Hematopoietic multipotent progenitor cell treated with erythropoietin and hydrocortisone succinate and interleukin-3 and kit ligand, for 8 days (in vitro differentiated cells): Measurements from ENCODE around the gene GGTLC3.
"Not testable (repeated sequence)": the region's sequence is repeated elsewhere in the genome, so short reads cannot be mapped to it uniquely, and the experiment has no call there.

Source experiments
- DNase-seq: peaks from one replicate; pipeline ENCODE4 v3.0.0-alpha.2; 2015

GGTLC3 gene

DNA sequence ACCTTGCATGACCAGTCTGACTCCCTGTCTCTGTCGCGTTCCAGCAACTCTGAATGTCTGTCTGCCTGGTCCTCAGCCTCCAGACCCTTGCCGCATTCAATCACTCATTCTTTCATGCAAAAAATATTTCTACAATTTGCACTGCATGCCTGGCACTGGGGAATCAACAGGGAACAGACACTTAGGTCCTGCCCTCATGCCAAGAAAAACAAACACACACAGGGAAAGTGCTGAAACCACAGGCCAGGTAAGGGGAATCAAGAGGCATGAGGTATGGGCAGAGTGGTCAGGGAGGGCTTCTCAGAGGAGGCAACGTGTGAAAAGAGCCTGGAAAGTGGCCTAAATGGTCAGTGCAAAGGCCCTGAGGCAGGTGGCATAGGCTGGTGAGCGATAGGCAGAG, at the start of gene GGTLC3:
GGTLC3 (minus strand) TSS at position 101 of the 400 bp plus-strand sequence. CDS start 264 bp downstream, outside the sequence.
- DNase-seq: not testable (repeated sequence)

DNA sequence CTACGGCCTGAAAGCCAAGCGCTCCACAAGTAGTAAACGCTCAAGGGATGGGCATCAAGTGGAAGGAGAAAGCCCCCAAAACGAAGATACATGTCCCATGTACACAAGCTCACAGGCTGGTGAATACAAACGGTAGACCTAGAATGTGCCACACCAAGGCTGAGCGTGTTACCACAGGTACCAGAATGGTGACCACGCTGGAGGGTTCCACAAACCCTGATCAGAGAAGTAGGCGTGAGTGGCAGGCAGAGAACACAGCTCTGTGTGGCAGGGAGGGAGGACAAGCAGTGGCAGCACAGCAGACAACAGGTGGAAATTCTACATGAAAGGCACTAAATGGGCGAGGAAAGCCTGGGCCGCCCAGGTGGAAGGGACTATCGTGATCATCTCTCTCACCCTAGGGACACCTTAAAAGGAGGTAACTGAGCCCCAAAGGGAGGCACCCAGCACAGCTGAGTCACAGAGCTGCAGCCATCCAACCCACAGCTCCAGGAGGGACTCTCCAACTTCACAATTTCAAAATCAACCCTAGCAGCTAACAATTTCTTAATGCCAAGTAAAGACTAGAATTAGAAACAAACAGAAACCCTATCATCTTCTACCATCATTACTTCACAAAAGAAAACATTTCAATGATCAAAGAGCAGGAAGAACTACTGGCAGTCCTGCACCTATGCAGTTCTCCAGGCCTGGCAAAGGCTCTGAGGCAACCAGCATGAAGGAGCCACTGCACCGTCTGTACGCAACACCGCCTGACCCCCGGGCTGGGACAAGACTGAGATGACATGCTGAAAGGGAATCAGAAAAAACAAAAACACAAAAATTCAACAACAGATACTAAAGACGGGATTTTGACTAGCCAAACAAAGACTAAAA, 42.4 kb upstream of the GGTLC3 start:
- not testable (repeated sequence) for DNase-seq

DNA sequence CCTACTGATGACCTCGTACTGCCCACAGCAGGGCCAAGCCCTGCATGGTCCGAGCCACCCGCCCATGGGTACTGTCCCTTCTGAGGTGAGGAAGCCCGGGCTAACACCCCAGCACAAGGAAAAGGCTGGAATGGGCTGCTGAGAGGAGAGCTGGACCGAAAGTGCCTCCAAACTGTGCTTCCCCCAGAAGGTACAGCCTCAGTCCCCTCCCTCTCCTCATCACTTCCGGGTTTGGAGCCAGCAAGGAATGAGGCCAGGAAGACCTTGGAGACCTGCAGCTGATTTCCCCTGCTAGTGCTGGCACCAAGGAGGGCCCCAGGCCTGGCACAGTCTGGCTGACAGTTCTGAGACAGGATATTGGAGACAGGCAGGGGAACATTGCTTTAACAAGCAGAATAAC, 41.0 kb upstream of the GGTLC3 start:
- not testable (repeated sequence) for DNase-seq

DNA sequence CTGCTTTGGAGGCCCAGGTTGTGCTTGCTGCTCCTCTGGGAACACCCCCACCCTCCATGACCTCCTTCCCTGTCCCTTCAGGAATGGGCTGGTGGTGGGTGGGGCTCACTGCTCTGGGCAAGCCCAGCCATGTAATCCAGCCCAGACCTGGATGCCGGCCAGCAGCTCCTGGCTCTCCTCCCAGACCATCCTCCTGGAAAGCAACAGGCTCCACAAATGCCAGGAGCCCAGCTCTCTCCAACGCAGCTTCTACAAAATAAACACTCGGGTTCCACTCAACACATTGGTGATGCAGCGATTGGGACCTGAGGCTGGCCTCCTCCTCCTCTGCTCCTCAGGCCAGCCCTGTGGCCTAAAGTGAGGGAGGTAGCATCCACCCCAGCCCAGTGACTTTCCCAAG, 40.6 kb upstream of the GGTLC3 start:
- DNase-seq: not testable (repeated sequence)

DNA sequence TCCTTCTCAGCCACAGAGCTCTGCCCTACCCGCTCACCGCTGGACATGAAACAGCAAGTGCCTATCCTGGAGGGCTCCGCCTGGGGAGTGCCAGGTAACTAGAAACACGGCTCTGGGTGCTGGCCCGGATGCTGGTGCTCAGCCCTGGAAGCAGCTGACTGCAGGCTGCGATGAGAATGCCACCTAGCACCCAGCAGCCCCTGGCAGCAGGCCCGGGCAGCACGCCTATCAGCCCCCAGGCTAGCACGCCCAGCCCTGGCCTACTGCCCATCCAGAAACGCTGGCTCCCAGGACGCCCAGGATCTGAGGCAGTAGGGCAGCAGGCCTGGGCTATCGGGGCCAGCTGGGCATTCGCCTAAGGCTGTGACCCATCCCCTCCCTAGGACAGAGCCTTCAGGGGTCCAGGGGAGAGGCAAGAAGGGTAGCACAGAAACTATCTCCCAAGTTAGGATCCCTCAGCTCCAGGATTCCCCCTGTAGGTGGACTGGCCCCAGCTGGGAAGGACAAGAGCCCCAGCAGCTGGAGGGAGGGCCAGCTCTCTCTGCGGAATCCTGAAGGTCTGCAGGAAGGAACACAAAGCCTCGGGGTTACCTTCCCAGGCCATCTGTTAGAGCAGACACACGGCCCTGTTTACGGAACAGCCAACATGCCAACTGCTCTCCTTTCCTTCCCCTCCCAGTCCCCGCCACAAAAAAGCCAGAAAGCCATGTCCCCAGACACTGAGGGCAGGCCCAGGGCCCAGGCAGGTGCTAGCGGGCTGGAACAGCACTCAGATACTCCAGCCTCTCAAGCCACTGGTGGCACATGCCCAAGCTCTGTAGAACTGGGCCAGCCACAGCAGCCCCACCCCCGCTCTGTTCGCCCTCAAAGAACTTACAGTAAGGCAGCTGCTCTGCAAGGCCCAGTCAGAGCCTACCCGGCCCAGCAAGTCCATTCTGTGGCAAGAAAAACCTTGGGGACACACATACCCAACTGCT, 36.6 kb upstream of the GGTLC3 start:
- DNase-seq: not testable (repeated sequence)

DNA sequence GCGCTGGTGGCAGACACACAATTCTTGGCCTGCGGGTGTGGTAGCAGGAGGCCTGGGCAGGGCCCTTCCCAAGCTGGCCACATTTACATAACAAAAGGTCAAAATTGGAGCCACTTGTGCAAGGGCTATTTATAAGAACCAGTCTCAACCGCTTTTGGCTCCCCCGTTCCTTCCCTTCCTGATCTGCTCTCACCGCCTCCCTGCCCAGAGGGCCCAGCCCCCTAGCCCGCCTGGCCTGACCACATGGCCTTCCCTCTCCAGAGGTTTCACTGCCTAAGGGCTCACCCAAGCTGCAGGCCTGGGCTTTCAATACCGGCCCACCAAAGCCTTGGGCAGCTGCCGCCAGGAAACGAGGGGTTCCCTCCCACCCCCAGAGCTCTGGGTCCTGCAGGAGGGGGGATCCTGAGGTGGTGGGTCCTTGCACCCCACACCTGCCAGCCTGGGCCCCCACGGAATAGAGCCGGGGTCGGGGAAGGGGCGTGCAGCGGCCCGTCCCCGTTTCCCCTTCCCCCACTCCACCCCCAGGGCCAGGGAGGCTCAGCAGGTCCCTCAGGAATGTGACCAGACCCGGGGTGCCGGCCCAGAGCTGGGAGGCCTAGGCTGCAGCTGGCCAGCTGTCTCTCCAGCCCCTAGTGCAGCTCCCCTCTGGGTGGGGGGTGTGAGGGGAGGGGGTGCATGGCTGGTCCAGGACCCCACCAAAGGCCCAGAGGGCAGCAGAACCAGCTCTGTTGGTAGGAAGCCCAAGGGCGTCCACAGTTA, 35.1 kb upstream of the GGTLC3 start:
- DNase-seq: not testable (repeated sequence)

DNA sequence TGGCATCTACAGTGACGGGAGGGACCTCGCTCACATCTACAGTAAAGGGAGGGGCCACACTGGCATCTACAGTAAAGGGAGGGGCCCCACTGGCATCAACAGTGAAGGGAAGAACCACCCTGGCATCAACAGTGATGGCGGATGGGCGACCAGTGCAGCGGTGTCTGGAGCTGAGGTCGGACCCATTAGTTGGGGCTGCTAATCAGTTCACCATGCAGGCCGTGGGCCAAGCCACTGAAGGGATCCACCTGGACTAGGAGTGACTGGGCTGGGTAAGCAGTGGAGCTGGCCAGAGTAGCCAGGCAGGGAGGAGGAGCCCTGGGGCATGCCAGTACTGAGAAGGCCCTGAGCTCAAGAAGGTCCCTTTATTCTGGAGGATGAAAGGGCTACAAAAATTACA, 33.1 kb upstream of the GGTLC3 start:
- DNase-seq: not testable (repeated sequence)

DNA sequence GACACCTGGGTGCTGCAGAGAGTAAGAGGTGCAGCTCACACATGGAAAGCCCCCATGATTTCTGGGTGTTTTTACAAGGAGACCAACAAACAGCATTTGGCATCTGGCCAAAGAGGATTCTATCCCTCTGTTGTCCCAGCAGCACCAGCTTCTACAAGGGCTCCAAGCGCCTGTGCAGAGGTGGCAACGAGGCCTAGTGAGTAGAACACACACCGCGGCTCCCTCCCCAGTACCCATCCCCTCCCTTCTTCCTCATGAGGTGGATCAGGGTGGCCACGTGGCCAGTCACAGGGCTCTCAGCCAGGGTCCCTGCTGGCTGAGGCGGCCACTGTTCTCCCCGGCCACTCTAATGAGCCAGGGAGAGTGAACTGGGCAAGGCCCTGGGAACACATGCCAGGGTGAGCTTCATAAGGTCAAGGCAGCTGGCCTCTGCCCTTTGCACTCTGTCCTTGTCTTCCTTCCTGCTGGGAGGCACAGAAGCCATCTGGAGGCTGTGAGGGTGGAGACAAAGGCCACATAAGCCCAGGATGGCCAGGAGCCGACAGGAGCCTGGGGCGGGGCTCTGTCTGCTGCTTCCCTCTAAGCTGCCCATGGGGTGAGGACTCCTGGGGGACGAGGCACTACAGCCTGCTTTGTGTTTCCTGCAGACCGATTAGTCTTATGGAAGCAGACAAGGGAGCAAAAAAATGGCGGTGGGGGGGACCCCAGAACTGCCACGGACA, 31.7 kb upstream of the GGTLC3 start:
- DNase-seq: not testable (repeated sequence)

DNA sequence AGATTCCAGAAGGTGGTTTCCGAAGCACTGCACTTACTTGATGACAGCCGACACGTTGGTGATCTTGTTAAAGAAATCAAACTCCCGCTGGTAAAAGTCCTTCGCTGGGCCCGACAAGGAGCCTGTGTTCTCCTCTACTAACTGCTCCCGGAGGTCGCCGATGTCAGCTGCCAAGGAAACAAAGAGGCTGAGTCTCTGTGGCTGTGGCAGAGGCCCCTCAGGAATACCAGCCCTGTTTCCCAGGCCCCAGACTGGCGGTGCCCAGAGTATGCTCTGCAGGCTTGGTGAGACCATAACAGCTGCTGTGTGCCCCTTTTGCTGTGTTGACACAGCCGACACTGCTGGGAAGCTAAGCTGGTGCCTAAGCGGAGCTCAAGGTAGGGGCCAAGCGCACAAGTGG, 26.7 kb upstream of the GGTLC3 start:
- not testable (repeated sequence) for DNase-seq

DNA sequence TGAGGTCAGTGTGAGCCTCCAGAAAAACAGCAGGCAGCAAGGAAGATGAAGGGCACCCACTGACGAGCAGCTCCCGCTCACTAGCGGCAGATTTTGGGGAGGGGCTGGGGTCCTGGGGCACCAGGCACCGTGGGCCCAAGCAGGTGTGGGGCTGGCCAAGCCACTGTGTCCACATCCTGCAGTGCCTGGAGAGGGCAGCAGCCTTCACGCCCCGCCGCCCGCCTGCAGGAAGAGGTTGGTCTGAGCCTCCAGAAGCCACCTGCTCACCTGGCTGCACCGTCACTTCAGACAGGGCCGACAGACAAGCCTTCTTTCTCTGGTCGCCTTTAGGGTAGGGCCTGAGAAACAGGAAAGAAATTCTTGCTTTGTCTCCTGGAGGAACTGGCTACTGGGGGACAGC, 25.4 kb upstream of the GGTLC3 start:
- DNase-seq: not testable (repeated sequence)

DNA sequence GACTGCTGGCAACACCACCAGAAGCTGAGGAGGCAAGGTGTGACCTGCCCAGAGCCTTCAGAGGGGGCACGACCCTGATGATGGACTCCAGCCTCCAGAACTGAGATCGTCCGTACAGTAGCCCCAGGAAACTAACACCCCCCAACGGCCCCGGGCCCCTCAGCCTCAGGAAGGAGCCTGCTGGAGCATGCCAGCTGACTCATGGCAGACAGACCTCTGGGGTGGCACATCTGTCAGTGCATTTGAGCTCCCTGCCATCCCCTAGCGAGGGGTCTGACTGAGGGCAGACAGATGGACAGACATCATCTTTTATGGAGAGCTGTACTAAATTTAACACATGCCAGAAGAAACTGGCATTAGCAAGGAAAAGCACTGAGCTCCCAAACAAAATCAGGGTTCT, 22.0 kb upstream of the GGTLC3 start:
- DNase-seq: not testable (repeated sequence)

DNA sequence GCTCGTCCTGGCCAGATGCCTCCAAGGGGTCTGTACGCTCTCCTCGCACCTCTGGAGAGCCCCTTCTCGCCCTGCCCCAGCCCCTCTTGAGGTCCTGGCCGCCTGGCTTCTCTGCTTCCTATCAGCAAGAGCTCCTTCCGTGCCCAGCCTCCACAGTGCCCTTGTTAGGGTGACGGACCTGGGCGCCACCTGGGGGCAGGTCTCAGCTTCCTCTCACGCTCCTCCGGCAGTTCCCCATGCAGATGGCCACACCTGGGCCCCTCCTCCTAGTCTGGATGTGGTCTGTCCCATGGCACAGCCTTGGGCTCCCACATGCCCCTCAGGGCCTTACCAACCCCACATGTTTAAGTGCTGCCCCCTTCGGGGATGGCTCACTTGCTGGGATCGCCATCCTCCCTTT, 16.4 kb upstream of the GGTLC3 start:
- DNase-seq: not testable (repeated sequence)

DNA sequence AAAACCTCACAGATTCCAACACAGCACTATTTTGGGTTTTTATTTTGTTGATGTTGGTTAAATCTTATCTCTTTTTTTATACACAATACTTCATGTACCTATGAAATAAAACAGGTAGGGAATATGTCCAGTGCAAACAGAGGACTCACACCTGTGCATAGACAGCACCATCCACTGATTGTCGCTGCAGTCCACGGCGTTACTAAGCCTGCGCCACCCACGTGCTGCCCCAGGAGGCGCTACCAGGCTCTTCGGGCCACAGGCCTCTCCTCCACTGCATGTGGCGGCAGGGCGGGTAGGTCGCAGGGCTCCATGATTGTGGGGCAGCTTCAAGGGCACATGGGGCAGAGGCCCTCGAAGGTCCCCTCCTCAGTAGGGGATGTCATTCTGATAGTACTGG, 15.7 kb upstream of the GGTLC3 start:
- DNase-seq: not testable (repeated sequence)

DNA sequence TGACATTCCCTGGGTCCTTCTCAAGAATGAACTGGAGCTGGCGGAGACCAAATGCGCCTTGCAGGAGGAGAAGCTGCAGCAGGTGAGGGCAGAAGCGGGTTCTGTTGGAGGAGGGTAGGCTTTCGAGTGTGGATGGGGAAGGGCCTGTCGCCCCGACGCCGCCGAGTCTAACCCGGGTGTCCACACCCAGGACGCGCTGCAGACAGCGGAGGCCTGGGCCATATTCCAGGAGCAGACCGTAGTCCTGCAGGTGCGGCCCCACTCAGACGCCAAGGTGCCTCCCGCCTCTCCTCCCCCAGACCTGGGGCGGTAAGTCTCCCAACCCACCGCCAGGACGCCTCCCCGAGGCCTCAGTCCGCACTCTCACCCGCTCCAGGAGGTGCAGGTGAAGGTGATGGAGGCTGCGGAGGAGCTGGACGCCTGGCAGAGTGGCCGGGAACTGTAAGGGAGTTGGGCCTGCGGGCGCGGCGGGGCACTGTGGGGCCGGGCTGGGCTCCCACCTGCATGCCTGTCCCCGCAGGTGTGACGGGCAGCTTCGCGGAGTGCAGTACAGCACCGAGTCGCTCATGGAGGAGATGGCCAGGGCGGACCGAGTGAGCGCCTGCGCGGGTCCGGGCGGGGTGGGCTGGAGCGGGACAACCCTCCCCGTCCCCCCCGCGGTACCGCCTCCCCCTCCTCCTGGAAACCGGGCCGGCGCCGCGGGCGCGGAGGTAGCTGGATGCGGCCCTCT, 11.6 kb upstream of the GGTLC3 start:
- DNase-seq: not testable (repeated sequence)

DNA sequence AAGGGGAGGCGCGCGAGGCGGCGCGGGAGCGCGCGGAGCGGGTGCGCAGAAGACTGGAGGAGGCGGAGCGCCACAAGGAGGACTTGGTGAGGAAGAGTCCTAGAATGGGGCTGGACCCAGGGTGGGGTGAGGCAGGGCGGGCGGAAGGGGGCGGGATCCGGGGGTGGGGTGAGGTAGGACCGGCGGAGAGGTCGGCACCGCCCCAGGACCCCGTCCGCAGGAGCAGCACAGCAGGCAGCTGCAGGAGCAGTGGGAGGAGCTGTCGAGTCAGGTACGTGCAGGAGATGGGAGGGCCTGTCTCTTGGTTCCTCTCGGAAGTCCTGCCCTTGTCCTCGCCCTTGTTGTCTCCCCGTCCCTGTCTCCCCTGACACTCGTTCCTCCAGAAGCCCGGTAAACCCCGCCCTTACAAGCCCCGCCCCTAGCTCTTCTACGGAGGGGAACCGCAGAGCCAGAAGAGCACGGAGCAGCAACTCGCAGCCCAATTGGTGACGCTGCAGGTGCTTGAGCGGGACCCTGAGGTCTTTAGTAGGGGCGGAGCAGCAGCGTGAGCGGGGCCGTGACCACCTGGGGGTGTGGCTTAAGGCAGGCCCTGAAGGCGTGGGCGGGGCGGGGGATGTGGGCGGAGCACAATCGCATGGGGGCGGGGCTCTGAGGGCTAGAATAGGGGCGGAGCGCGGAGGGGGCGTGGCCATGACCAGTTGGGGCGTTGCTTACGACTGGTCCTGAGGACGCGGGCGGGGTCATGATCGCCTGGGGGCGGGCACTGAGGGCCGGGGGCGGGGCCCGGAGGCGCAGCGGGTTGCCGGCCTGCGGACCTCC, 10.8 kb upstream of the GGTLC3 start:
- peak; percentile 43 for DNase-seq

DNA sequence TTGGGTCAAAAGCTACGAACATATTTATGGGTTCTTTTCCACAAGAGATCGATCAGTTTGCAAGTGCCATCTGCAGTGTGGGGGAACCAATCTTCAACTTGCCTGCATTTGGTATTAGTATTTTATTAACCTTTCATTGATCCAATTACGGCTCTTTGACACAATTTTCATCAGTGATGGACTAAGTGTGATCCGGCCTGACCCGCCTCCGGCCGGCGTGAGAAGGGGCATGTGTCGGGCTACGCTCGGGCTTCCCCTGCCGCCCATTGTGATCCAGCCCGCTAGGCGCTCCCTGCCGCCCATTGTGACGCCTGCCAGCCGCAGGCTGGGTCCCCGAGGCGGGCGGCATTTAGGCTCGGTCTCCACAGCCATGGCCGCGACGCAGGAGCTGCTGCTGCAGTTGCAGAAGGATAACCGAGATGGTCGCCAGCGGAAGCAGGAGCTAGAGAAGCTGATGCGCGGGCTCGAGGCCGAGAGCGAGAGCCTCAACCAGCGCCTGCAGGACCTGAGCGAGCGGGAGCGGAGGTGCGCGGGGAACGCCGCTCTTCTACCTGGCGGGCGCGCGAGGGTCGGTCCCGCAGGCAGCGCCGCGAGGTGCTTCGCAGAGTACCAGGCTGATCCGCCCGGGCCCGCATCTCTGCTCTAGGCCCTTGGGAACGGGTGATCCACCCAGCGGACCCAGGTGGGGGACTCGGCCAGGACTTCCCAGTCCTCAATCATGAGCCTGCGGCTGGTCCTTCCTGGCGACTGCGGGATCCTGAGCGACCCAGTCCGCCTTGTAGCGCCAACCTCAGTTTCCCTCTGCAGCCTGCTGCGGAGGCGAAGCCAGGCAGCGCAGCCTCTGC, 10.0 kb upstream of the GGTLC3 start, which contains the start of gene TMEM191B:
TMEM191B (plus strand) TSS at position 51 of the 845 bp plus-strand sequence; CDS start at position 230, 179 bp downstream.
- not testable (repeated sequence) for DNase-seq

DNA sequence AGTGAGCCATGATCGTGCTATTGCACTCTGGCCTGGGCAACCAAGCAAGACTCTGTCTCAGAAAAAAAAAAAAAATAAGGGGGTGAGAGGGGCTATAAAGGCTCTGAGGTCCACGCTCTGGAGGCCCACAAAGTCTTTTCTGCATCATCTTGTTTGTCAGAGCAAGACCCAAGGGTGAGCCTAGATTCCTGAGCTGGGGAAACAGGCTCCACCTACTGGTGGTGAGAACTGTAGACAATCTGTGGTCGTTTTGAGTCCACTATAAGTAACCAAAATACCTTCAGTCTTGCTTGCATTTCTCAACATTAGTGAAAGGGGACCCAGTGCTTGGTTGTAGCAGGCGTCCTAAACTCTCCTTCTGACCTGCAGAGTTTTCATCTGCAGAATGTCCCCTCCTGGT, 5.4 kb upstream of the GGTLC3 start:
- not testable (repeated sequence) for DNase-seq

DNA sequence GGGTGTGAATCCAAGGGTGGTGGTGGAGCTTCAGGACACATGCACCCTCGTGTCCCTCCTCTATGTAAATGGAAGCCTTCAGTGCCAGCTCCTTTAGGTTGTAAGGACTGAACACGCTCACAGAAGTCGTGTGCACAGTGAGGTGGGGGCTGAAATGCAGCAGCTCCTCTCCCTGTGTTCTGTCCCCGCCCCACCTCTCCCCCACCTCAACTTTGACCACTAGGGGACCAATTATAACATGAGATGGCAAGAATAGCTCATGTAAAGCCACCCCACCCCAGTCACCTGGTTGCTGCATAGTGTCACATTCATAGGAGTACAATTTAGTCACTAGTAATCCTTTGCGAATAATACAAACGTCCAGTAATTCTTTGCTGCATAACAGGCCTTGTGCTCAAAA, 4.8 kb upstream of the GGTLC3 start:
- DNase-seq: not testable (repeated sequence)

DNA sequence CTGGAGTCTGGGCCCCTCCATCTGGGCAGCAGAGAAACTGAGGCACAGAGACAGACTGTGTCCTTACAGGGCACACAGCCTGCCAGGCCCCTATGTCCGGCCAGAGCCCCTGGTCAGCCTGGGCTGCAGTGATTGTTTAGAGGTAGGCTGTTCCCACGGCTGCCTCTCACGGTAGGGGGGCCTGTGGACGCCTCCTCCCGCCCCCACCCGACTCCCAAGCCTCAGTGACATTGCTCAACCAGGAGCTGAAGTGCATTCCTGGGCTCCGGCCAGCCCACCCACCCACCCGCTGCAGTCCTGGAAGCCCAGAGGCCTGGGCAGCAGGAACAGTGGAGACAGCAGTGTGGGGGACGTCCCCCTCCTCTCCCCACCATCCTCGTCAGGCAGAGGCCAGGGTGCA, 4.5 kb downstream of the GGTLC3 start:
- DNase-seq: not testable (repeated sequence)
